Measurements from ENCODE around the gene LTBP1. TPM values are rescaled to one million over a fixed set of nuclear protein-coding genes. Genes with fewer than 3 reads are reported as not detected.

Gene LTBP1
- polyA plus RNA-seq, 1 donor (not counting 4 experiments of a cell fraction or from before 2014, with no cell fraction given), result 9.2 TPM

- no peak overlapping the region for H3K4me3 ChIP-seq (ENCODE audit: control insufficient read depth in 2 of 3, extremely low read depth in 1 of 3, insufficient read depth in 2 of 3, low read depth in 1 of 3, low read length in 3 of 3)
- H2AFZ ChIP-seq (ENCODE audit: control insufficient read depth, low read length), result no peak overlapping the region
- H3K79me2 ChIP-seq (ENCODE audit: control insufficient read depth, insufficient read depth, low read length), result no peaks in the 10 kb centered on the region
- H3K36me3 ChIP-seq (ENCODE audit: control insufficient read depth in 2 of 2, extremely low read depth in 1 of 2, insufficient read depth in 2 of 2, low read length in 2 of 2), result no peaks in the 10 kb centered on the region
- H3K9me3 ChIP-seq (ENCODE audit: control insufficient read depth, low read depth, low read length), result no peaks in the 10 kb centered on the region
- no peaks in the 10 kb centered on the region for H3K27me3 ChIP-seq (ENCODE audit: control insufficient read depth, extremely low read depth, insufficient read depth, low read length)
- no peak overlapping the region for H3K27ac ChIP-seq (ENCODE audit: control insufficient read depth, insufficient read depth, low read length)
- no peaks in the 10 kb centered on the region for H4K20me1 ChIP-seq (ENCODE audit: control insufficient read depth, extremely low read depth, insufficient read depth, low read length)
- H3K4me2 ChIP-seq (ENCODE audit: control insufficient read depth, extremely low read depth, insufficient read depth, low read depth, low read length), result no peak overlapping the region
- dilution Hi-C loops (cut with MboI; ENCODE audit: extremely low pct_ligation_motif_present, low sequenced_read_pairs), result no loop called here
- FAIRE-seq, result peak; percentile 36
- no peaks in the 10 kb centered on the region for H3K9me1 ChIP-seq (ENCODE audit: control insufficient read depth, extremely low read depth, insufficient read depth, low read length)
- no peak for TF ChIP-seq EZH2 (IDR thresholded peaks at IDR 0.05; ENCODE audit: low read length)
- TF ChIP-seq CTCF (optimal IDR thresholded peaks at IDR 0.05 in 1 of 3, IDR thresholded peaks at IDR 0.05 in 1 of 3, conservative IDR thresholded peaks at IDR 0.05 in 1 of 3; ENCODE audit: extremely low read depth in 1 of 3, insufficient read depth in 2 of 3, low read length in 3 of 3), result no peak
- no peak overlapping the region for H3K9ac ChIP-seq (ENCODE audit: control insufficient read depth, extremely low read depth, insufficient read depth, low read length)
- peaks cover 33% of the 10 kb centered on the region for H3K4me1 ChIP-seq (ENCODE audit: control insufficient read depth, extremely low read depth, insufficient read depth, low read length)
- DNase-seq (ENCODE audit: low read depth, low spot score), result no peak
Observed at GRCh38 chr2:33219850-33220275, 273.1 kb downstream of the LTBP1 start.

GRCh38 chr2:33220533-33220932, 273.8 kb downstream of the LTBP1 start:
- no peaks in the 10 kb centered on the region for H3K79me2 ChIP-seq (ENCODE audit: control insufficient read depth, insufficient read depth, low read length)
- H3K9me3 ChIP-seq (ENCODE audit: control insufficient read depth, low read depth, low read length), result peaks cover 3% of the 10 kb centered on the region
- H3K9me1 ChIP-seq (ENCODE audit: control insufficient read depth, extremely low read depth, insufficient read depth, low read length), result no peaks in the 10 kb centered on the region
- H3K36me3 ChIP-seq (ENCODE audit: control insufficient read depth in 2 of 2, extremely low read depth in 1 of 2, insufficient read depth in 2 of 2, low read length in 2 of 2), result no peaks in the 10 kb centered on the region
- H3K27ac ChIP-seq (ENCODE audit: control insufficient read depth, insufficient read depth, low read length), result no peak overlapping the region
- dilution Hi-C loops (cut with MboI; ENCODE audit: extremely low pct_ligation_motif_present, low sequenced_read_pairs), result no loop called here
- DNase-seq (ENCODE audit: low read depth, low spot score) (no peak), FAIRE-seq (no peak)
- no peaks in the 10 kb centered on the region for H3K27me3 ChIP-seq (ENCODE audit: control insufficient read depth, extremely low read depth, insufficient read depth, low read length)
- H3K4me3 ChIP-seq (ENCODE audit: control insufficient read depth in 2 of 3, extremely low read depth in 1 of 3, insufficient read depth in 2 of 3, low read depth in 1 of 3, low read length in 3 of 3), result no peak overlapping the region
- no peak overlapping the region for H2AFZ ChIP-seq (ENCODE audit: control insufficient read depth, low read length)
- H3K4me2 ChIP-seq (ENCODE audit: control insufficient read depth, extremely low read depth, insufficient read depth, low read depth, low read length), result no peak overlapping the region
- H3K4me1 ChIP-seq (ENCODE audit: control insufficient read depth, extremely low read depth, insufficient read depth, low read length), result peaks cover 33% of the 10 kb centered on the region
- H4K20me1 ChIP-seq (ENCODE audit: control insufficient read depth, extremely low read depth, insufficient read depth, low read length), result no peaks in the 10 kb centered on the region
- TF ChIP-seq CTCF (optimal IDR thresholded peaks at IDR 0.05 in 1 of 3, IDR thresholded peaks at IDR 0.05 in 1 of 3, conservative IDR thresholded peaks at IDR 0.05 in 1 of 3; ENCODE audit: extremely low read depth in 1 of 3, insufficient read depth in 2 of 3, low read length in 3 of 3), result no peak
- no peak for TF ChIP-seq EZH2 (IDR thresholded peaks at IDR 0.05; ENCODE audit: low read length)
- no peak overlapping the region for H3K9ac ChIP-seq (ENCODE audit: control insufficient read depth, extremely low read depth, insufficient read depth, low read length)

All from keratinocyte (primary cell).